Endothelial cell of umbilical vein (primary cell): Measurements from ENCODE around the gene SUPT3H. TPM values are rescaled to one million over a fixed set of nuclear protein-coding genes. Genes with fewer than 3 reads are reported as not detected.

Experiments
- BruUV-seq: library from RNA; stranded (reverse); fragments of 400-500 nt; replicated peaks from 2 replicates; lab custom pipeline; 2021; lab: Mats Ljungman, UMichigan
- CTCF ChIA-PET: fragments of 300-600, 350-600 bp; sonication (Branson Sonifier 250); formaldehyde crosslinking; loops from one replicate; lab custom pipeline; 2021; ENCODE audit warnings: antibody characterized with exemption, inconsistent platforms; lab: Charles Lee
- POLR2A ChIA-PET: fragments of 300-600, 350-600 bp; sonication (Branson Sonifier 250); formaldehyde crosslinking; loops from one replicate; lab custom pipeline; 2021; ENCODE audit warnings: antibody characterized with exemption, inconsistent platforms; lab: Charles Lee
- DNase-seq: peaks from one replicate; pipeline ENCODE4 v3.0.0-alpha.2; 2011; ENCODE audit warnings: low read depth, low spot score
- FAIRE-seq: peaks from 2 replicates; lab custom pipeline; 2011; peaks lifted over from hg19 to GRCh38; lab: Jason Lieb, UNC
- H2AFZ ChIP-seq: 2 replicates; pipeline ENCODE4 v1.6.0; 2012; ENCODE audit warnings: low read depth, low read length, control low read depth, inconsistent platforms
- H3K27ac ChIP-seq: 2 replicates; pipeline ENCODE4 v1.5.1; 2011; ENCODE audit warnings: low read depth, mild to moderate bottlenecking, control low read depth, low read length, moderate library complexity; ENCODE audit not compliant: insufficient read depth
- H3K27me3 ChIP-seq, 2 experiments: 2 replicates each; pipeline versions ENCODE4 v1.6.0 to v1.6.1; 2011; ENCODE audit warnings: low read length in 2 of 2, mixed read lengths in 1 of 2; ENCODE audit not compliant: control insufficient read depth in 2 of 2, insufficient read depth in 2 of 2
- H3K36me3 ChIP-seq, 2 experiments: 2 replicates in 1 of 2; 3 replicates in 1 of 2; pipeline ENCODE4 v1.5.1; 2011; ENCODE audit warnings: low read length in 2 of 2, mild to moderate bottlenecking in 1 of 2, moderate library complexity in 1 of 2; ENCODE audit not compliant: control insufficient read depth in 2 of 2, insufficient read depth in 2 of 2; ENCODE audit errors: extremely low read depth in 1 of 2
- H3K4me1 ChIP-seq: 3 replicates; pipeline ENCODE4 v1.5.1; 2011; ENCODE audit warnings: mild to moderate bottlenecking, low read length; ENCODE audit not compliant: control insufficient read depth, insufficient read depth; ENCODE audit errors: extremely low read depth
- H3K4me2 ChIP-seq: 2 replicates; pipeline ENCODE4 v1.6.1; 2011; ENCODE audit warnings: low read length, control low read depth, mixed read lengths; ENCODE audit not compliant: insufficient read depth
- H3K4me3 ChIP-seq, 3 experiments: fragments of 200-600 bp in 1 of 3; sonication (generic), shearing (Covaris generic) in 1 of 3; replicated peaks in 1 of 3; 2 replicates each; pipeline ENCODE4 v1.5.1; 2011 to 2016; ENCODE audit warnings: control low read depth in 3 of 3, low read length in 3 of 3, mild to moderate bottlenecking in 2 of 3, inconsistent platforms in 1 of 3, low read depth in 1 of 3, moderate library complexity in 1 of 3; ENCODE audit not compliant: insufficient read depth in 1 of 3
- H3K79me2 ChIP-seq: 2 replicates; pipeline ENCODE4 v1.6.0; 2012; ENCODE audit warnings: low read length, inconsistent platforms; ENCODE audit not compliant: control insufficient read depth, insufficient read depth
- H3K9ac ChIP-seq: replicated peaks from 2 replicates; pipeline ENCODE3; 2011; ENCODE audit warnings: low read length, control low read depth; ENCODE audit not compliant: insufficient read depth; ENCODE audit errors: extremely low read depth
- H3K9me1 ChIP-seq: replicated peaks from 3 replicates; pipeline ENCODE4 v1.6.0; 2011; ENCODE audit warnings: mild to moderate bottlenecking, low read length; ENCODE audit not compliant: control insufficient read depth, insufficient read depth; ENCODE audit errors: extremely low read depth
- H3K9me3 ChIP-seq: replicated peaks from 2 replicates; pipeline ENCODE4 v1.5.1; 2012; ENCODE audit warnings: low read length, inconsistent platforms; ENCODE audit not compliant: control insufficient read depth, insufficient read depth
- H4K20me1 ChIP-seq: replicated peaks from 2 replicates; pipeline ENCODE3; 2011; ENCODE audit warnings: mild to moderate bottlenecking, low read length; ENCODE audit not compliant: control insufficient read depth, insufficient read depth; ENCODE audit errors: extremely low read depth
- EZH2 ChIP-seq: IDR thresholded peaks from 2 replicates; pipeline ENCODE4 v1.6.1; 2012; ENCODE audit warnings: borderline replicate concordance, low read depth, mild to moderate bottlenecking, moderate library complexity, low read length, inconsistent platforms; ENCODE audit not compliant: severe bottlenecking
- FOS ChIP-seq: IDR thresholded peaks from 2 replicates; pipeline ENCODE4 v1.6.1; 2011; ENCODE audit warnings: mild to moderate bottlenecking, low read length, moderate library complexity, borderline replicate concordance; ENCODE audit not compliant: insufficient read depth
- GATA2 ChIP-seq: IDR thresholded peaks from 2 replicates; pipeline ENCODE4 v1.7.0; 2011; ENCODE audit warnings: low read depth, mild to moderate bottlenecking, moderate library complexity, mixed read lengths, low read length; ENCODE audit not compliant: insufficient read length, insufficient read depth
- MYC ChIP-seq: IDR thresholded peaks from one replicate; pipeline ENCODE4 v1.6.1; 2011; ENCODE audit warnings: mild to moderate bottlenecking, low read depth, low read length
- POLR2A ChIP-seq: IDR thresholded peaks from 2 replicates; pipeline ENCODE4 v1.6.1; 2012; ENCODE audit warnings: low read depth, mild to moderate bottlenecking, control low read depth, low read length
- dilution Hi-C: fragments of 300-500 bp; cut with MboI; formaldehyde crosslinking; loops from one replicate; pipeline ENCODE4 v1.15.0; 2019; ENCODE audit warnings: low sequenced_read_pairs; ENCODE audit not compliant: extremely low pct_ligation_motif_present
- intact Hi-C: fragments of 100-400 bp; cut with micrococcal nuclease; formaldehyde crosslinking; loops from one replicate; pipeline ENCODE4 v1.10.0; 2022
- polyA plus RNA-seq, 4 experiments: library from polyadenylated mRNA; depleted of rRNA in 3 of 4; stranded (reverse) in 3 of 4; unstranded in 1 of 4; fragments of >200 nt; gene quantifications; 2 replicates each; pipeline versions ENCODE4 v1.2.1 to v1.2.3, GENCODE V29; 2011 to 2012; ENCODE audit warnings: missing spikeins in 1 of 4
- total RNA-seq: library from RNA; stranded (reverse); gene quantifications from 2 replicates; pipeline ENCODE4 v1.2.3, GENCODE V29; 2021
- TF ChIP-seq, protein P1 (sequence below): IDR thresholded peaks from 2 replicates; pipeline ENCODE4 v1.6.1; 2011; ENCODE audit not compliant: insufficient read depth, insufficient read length
- TF ChIP-seq, protein P2 (sequence below), 2 donors: IDR thresholded peaks; 1 replicate in 1 of 2; 2 replicates in 1 of 2; pipeline ENCODE4 v1.5.1; 2011; ENCODE audit warnings: low read length in 2 of 2, mild to moderate bottlenecking in 2 of 2, moderate library complexity in 2 of 2, control low read depth in 1 of 2, inconsistent platforms in 1 of 2, low read depth in 1 of 2; ENCODE audit not compliant: insufficient read depth in 1 of 2; ENCODE audit errors: extremely low read depth in 1 of 2

The SUPT3H gene
- total and polyA plus RNA-seq, 2 donors (not counting 3 experiments of a cell fraction or from before 2014, with no cell fraction given), result 8.3 to 9.8 TPM

DNA sequence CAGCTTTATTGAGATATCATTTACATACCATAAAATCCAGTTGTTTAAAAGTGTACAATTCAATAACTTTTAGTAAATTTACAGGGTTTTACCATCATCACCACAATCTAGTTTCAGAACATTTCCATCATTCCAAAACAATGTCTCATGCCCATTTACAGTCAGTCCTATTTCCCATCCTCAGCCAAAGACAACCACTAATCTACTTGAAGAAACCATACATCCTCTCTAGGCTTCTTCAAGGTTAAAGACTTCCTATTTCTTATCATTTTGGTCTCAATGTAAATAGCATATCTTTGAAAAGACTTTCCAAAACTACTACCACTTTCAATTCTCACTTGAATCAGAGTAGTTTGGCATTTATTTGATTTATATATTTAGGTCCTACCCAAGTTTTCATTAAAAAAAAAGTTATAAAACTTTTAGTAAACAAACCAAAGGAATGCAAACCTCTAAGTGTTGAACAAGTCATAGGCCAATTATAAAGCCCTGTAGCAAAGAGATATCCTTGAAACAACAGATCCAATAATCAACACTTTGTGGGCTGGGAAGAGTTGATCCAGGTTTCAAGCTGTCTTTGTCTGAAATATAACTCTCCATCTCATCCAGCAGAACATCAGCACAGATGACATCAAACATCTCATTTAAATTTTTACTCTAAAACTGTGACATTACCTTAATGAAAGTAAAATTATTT, 260.9 kb downstream of the SUPT3H start:
- Histone ChIP-seq H3K36me3 (no peaks in the 10 kb centered on the region), H3K4me3 (no peak overlapping the region), H3K9ac (no peak overlapping the region), H3K27me3 (no peaks in the 10 kb centered on the region), H3K4me2 (no peak overlapping the region), H4K20me1 (no peaks in the 10 kb centered on the region), H3K79me2 (no peaks in the 10 kb centered on the region), H3K9me1 (no peaks in the 10 kb centered on the region), H3K27ac (no peak overlapping the region), H2AFZ (no peak overlapping the region), H3K9me3 (no peaks in the 10 kb centered on the region), H3K4me1 (no peaks in the 10 kb centered on the region)
- TF ChIP-seq GATA2 (peak; percentile 36), FOS (peak; percentile 30), EZH2 (no peak), MYC (no peak), POLR2A (no peak)
- TF ChIP-seq, protein P1, sequence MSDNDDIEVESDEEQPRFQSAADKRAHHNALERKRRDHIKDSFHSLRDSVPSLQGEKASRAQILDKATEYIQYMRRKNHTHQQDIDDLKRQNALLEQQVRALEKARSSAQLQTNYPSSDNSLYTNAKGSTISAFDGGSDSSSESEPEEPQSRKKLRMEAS, result no peak
- TF ChIP-seq, protein P2, sequence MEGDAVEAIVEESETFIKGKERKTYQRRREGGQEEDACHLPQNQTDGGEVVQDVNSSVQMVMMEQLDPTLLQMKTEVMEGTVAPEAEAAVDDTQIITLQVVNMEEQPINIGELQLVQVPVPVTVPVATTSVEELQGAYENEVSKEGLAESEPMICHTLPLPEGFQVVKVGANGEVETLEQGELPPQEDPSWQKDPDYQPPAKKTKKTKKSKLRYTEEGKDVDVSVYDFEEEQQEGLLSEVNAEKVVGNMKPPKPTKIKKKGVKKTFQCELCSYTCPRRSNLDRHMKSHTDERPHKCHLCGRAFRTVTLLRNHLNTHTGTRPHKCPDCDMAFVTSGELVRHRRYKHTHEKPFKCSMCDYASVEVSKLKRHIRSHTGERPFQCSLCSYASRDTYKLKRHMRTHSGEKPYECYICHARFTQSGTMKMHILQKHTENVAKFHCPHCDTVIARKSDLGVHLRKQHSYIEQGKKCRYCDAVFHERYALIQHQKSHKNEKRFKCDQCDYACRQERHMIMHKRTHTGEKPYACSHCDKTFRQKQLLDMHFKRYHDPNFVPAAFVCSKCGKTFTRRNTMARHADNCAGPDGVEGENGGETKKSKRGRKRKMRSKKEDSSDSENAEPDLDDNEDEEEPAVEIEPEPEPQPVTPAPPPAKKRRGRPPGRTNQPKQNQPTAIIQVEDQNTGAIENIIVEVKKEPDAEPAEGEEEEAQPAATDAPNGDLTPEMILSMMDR (IDR thresholded peaks at IDR 0.05; ENCODE audit: extremely low read depth in 1 of 2, insufficient read depth in 1 of 2, low read depth in 1 of 2, low read length in 2 of 2), result no peak
- no TSS peak for BruUV-seq
- DNase-seq, result peak; percentile 13
- ChIA-PET POLR2A (no interaction called here), CTCF (interaction anchor here (0.6 to 1.7 kb wide), 3 partner anchors 9 to 15 kb away, joined by 3 to 4 read pairs (median 4); no protein-coding TSS in a partner anchor)
- no peak for FAIRE-seq
- dilution Hi-C loops (no loop called here), intact Hi-C loops (no loop called here)
